Measurements from ENCODE around the gene GRID1.
"Not testable (repeated sequence)": the region's sequence is repeated elsewhere in the genome, so short reads cannot be mapped to it uniquely, and the experiment has no call there.

Gene GRID1

DNA sequence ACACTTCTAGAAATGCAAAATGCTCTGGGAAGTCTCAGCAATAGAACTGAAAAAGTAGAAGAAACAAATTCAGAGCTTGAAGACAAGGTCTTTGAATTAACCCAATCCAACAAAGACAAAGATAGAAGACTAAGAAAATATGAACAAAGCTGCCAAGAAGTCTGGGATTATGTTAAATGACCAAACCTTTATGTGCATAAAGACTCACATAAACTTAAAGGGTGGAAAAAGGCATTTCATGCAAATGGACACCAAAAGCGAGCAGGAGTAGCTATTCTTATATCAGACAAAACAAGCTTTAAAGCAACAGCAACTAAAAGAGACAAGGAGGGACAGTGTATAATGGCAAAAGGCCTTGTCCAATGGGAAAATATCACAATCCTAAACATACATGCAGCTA is 274.3 kb downstream of the GRID1 start:
- DNase-seq, result not testable (repeated sequence)

GRCh38 chr10:86091216-86091615 is 275.4 kb downstream of the GRID1 start:
- DNase-seq, result no peak

DNA sequence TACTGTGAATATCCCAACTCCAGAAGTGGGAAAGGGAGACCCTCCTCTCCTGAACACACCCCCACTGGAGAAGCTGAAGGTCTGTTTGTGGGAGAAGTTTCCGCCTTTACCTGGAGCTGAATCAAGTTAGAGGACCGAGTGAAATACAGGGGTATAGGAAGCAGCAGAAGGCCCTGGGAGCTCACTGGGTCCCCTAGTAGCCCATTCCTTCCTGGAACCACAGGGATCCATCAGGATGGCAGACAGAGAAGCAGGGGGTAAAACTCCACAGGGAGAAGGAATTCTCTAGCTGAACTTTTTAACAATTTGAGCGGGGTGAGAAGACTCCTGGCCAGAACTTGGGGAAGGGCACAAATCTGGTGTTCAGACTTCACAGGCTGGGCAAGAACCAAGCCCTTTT is 275.8 kb downstream of the GRID1 start:
- no peak for DNase-seq

DNA sequence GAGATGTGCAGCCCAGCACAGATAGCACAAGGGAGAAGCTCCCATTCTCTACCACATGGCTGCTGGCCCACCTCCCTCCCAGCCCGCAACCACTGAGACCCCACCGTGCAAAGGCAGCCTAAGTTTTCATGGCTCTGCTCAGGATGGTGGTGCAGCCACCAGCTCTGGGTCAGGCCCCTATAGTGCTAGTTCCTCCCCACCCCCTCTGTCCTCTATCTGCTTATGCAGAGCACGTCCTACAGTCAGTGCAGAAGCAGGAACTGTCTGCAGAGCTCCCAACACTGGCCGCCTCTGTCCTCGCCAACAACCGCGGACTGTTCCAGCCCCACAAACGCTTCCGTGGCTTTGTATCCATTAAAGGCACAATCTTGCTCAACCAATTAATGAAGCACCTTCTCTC is 278.9 kb downstream of the GRID1 start:
- DNase-seq, result no peak

DNA sequence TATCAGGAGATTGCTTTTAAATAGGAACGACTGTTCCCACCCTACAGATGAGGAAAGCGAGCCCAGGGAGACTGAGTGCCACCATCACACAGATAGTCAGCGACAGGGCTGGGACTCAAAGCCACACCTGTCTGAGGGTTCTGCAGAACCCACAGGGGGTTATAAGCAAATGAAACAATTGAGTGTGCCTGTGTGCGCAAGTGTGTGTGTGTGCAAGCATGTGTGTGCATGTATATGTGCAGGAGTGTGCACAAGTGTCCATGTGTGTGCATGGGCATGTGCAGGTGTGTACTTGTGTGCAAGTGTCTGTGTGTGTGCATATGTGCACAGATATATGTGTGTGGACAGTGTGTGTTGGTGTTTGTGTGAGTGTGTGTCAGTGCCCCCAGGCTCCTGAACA is 280.2 kb downstream of the GRID1 start:
- DNase-seq, result no peak

GRCh38 chr10:86085686-86086085 is 280.9 kb downstream of the GRID1 start:
- DNase-seq, result no peak

DNA sequence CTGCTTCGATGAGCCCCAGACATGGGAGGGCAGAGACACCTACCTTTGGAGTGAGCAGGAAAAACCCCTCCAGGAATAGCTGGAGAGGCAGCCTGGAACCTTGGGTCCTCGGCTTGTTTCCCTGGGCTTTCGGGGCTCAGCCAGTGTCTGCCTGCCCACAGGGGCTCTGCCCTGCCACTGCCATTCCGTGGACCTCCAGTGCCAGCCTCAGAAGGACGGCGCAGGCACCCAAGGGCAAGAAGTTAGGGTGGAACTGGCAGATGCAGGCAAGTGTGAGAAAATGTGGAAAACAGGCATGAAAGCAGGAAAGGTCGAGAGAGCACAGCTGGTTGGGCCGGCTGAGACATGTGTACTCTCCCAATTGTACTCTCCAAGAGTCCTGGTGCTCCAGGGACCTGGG is 281.5 kb downstream of the GRID1 start:
- no peak for DNase-seq

DNA sequence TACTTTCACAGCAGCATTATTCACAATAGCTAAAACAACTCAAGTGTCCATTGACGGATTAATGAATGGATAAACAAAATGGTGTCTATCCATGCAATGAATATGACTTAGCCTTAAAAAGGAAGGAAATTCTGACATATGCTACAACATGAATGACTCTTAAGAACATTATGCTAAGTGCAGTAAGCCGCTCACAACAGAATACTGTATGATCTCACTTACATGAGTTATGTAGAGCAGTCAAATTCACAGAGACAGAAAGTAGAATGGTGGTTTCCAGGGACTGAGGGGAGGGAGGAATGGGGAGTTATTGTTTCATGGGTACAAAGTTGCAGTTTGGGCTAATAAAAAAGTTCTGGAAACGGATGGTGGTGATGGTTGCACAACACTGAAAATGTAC is 282.0 kb downstream of the GRID1 start:
- no peak for DNase-seq

GRCh38 chr10:86083664-86084175 is 282.9 kb downstream of the GRID1 start:
- no peak for DNase-seq

DNA sequence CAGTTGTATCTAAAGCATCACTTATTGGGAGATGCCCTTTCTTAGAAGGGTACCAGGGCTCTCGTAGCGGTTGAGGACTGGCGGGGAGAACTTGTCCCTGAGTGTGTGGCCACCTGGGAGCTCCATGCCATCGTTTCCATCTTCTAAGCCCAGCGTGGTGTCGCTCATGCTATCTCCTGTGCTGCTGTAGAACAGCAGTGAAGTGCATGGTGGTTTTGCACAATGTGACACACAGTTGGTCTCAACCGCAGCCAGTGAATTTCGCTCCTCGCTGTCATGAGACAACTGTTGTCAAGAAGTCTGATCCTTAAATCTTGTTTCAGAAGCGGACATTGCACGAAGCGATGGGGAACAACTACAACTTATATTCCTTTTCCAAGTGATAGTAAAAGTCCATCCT is 283.4 kb downstream of the GRID1 start:
- DNase-seq, result no peak

- DNase-seq, result no peak
Measured at GRCh38 chr10:86082556-86082955, 284.0 kb downstream of the GRID1 start.

DNA sequence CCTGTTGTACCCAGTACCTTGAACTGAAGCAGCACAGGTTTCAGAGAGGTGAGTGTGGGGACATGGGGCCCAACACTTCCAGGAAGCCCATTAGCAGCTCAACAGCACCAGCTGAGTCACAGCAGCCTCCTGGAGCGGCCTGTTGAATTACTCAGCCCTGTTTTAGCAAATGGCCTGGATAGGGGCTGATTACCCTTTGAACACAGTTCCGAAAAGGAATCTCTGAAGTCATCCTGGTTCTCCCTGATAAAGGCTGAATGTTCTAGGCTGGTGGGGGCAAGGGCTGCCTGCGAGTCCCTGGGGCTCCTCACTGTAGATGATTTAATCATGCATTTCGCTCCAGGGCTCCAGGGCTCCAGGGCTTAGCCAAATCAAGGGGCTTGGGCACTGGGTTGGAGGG is 287.5 kb downstream of the GRID1 start:
- no peak for DNase-seq

- no peak for DNase-seq
Measured at GRCh38 chr10:86078639-86079035, 288.0 kb downstream of the GRID1 start.

DNA sequence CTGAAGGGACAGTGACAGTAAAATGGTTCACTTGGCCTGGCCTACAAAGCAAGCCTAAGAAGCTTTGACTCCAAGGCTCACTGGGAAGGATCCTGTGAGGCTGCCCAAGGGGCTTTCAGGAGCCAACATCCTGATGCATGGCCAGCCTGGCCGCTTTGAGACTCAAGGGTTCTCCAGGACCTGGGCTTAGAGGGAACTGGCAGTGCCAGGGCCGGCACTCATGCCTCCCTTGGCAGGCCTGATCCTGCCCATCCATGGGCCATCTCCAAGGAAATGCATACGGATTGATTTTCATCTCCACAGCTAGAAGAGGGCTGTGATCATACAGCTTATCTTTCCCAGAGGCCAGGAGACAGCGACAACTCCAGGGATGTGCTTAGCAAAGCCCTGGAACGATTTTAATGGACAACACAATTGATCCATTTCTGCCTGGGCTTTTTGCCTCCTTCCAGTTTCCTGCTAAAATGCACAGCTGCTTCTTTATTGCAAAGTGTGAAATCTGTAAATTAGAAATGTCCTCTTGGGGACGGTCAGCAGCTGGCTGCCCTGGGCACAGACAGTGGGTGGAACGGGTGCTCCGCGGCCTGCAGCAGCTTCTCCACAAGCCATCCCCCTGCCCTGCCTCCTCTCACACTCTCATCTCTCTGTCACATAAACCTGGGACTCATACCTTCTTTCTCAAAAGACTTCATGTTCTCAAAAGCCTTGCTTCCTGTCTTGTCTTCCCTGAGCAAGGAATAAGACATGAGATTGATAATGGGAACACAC is 288.5 kb downstream of the GRID1 start:
- DNase-seq, result no peak

GRCh38 chr10:86077271-86077670 is 289.3 kb downstream of the GRID1 start:
- no peak for DNase-seq

DNA sequence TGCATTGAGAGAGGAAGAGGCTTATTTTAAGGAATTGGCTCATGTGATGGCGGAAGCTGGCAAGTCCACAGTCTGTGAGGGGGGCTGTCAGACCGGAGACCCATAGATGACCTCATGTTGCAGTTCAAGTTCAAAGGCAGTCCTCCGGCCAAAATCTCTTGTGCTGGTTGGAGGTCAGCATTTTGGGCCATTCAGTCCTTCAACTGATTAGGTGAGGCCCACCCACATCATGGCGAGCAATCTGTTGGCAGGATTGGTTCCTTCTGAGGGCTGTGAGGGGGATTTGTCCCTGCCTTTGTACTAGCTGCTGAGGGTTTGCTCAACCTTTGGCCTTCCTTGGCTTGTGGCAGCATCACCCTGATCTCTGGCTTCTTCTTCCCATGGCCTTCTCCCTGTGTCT is 290.1 kb downstream of the GRID1 start:
- DNase-seq, result not testable (repeated sequence)

- no peak for DNase-seq
Measured at GRCh38 chr10:86075512-86075911, 291.1 kb downstream of the GRID1 start.

DNA sequence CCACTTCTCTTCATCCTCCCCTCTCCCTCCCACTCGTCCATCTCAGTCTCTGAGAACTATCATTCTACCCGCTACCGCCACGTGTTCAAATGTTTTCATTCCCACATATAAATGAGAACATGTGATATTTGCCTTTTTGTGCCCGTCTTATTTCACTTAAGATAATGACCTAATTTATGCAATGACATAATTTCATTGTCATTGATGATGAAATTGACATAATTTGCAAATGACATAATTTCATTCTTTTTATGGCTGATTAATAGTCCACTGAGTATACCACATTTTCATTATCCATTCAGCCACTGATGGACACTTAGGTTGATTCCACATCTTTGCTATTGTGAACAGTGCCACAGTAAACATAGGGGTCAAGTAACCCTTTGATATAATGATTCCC is 292.3 kb downstream of the GRID1 start:
- DNase-seq, result no peak

DNA sequence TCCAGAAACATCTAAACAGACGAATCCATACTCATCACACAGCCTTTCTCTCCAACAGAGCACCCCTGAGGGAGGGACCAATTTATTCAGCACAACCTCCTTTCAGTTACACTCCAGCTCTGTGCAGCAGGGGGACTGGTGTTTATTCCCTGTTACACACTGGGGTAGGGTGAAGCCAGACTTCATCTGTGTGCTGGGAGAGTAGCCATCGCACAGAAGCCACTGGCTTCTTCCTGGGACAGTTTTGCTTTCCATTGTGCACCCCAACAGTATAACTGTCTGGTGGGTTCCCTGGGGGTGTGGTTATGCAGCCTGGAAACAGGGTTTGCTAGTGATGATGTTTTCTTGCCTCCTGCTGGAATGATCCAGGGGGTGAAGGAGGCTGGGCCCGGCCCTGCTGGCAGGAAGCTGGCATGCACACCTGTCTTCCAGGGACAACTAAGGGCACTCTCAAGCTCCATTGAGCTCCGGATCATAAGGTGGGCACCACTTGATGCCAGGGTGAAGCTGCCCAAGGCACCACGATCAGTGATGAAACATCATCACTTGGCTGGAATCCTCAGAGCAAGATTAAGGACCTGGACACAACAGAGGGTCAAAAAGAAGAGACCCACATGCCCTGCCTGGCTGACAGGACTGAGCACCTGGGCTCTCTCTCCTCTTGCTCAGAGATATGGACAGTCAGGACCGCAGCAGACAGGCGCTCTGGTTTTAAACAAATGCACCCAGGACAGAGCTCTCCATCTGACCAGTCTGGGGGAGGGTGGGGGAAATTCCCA is 293.2 kb downstream of the GRID1 start:
- no peak for DNase-seq

GRCh38 chr10:86072413-86072812 is 294.2 kb downstream of the GRID1 start:
- DNase-seq, result no peak

DNA sequence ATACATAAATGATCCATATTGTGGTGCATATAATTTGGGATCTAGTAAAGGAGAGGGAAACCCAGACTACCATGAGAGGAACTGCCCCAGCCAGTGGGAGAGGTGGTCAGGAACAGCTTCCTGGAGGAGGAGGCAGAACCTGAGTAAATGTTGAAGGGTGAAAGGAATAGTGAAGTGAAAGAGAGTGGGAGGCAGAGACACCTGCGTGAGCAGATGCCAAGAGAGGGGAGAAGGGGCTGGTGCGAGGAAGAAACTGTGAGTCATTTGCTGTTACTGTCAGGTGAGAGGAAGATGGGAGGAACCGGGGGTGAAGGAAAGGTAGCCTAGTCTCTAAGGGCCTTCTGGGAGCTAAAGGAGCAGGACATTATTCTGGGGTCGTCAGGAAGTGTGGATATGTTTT is 294.8 kb downstream of the GRID1 start:
- no peak for DNase-seq

- no peak for DNase-seq
Measured at GRCh38 chr10:86071145-86071544, 295.4 kb downstream of the GRID1 start.

DNA sequence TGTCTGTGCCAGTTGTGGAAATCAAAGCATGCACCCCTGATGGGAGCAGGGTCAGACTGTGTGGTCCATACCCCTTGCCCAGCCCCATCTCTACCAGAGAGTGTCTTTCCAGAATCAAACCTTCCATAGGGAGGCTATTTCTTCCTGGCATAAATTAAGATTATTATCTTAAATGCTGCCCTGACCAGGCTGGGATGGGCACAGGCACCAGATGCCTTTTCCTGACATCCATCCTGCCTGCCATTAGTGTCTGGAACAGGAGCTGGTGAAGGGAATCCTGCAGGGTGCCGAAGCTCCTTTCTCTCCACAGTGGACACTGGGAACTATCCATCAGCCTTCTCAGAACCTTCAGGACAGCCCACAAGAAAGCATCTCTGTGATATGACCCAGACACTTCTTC is 296.3 kb downstream of the GRID1 start:
- no peak for DNase-seq
